Lower lobe of right lung (tissue), 2 donors: ENCODE results near the gene NCOA6. TPM values are rescaled to one million over a fixed set of nuclear protein-coding genes. Genes with fewer than 3 reads are reported as not detected.

Experiments used
- ATAC-seq, 2 donors: fragments of 200-7000 bp; cut with Tn5 transposase; one replicate each; pipeline ENCODE4 v1.9.1; 2020 to 2022; ENCODE audit warnings: mild to moderate bottlenecking in 2 of 2, moderate library complexity in 2 of 2
- DNase-seq: peaks from one replicate; pipeline ENCODE4 v3.0.0-alpha.2; 2020
- H3K27ac ChIP-seq: fragments of 200-600 bp; one replicate; pipeline ENCODE4 v1.8.0; 2022
- H3K27me3 ChIP-seq: fragments of 200-600 bp; one replicate; pipeline ENCODE4 v1.8.0; 2022; ENCODE audit warnings: low read depth
- H3K36me3 ChIP-seq: fragments of 200-600 bp; one replicate; pipeline ENCODE4 v1.8.0; 2022; ENCODE audit warnings: mild to moderate bottlenecking
- H3K4me1 ChIP-seq: fragments of 200-600 bp; one replicate; pipeline ENCODE4 v1.8.0; 2022
- H3K4me3 ChIP-seq: fragments of 200-600 bp; one replicate; pipeline ENCODE4 v1.8.0; 2022; ENCODE audit warnings: mild to moderate bottlenecking
- H3K9me3 ChIP-seq: fragments of 200-600 bp; one replicate; pipeline ENCODE4 v1.8.0; 2022
- CTCF ChIP-seq: fragments of 200-600 bp; IDR thresholded peaks from one replicate; pipeline ENCODE4 v1.8.0; 2022; ENCODE audit warnings: antibody characterized with exemption, mild to moderate bottlenecking
- intact Hi-C: fragments of 100-400 bp; cut with DNase I; formaldehyde crosslinking; loops from one replicate; pipeline ENCODE4 v1.11.0; 2022
- total RNA-seq: library from RNA; stranded (reverse); fragmentation: NEBNext Ultra II Directional; extraction: Animal tissue kit (Norgen Biotek cat#: 25700); gene quantifications from one replicate; pipeline ENCODE4 v1.2.1, GENCODE V29; 2021
- donor health status: DM: no; HTN: yes; CAD: no; lungs with severe emphysema.

Gene NCOA6
- total RNA-seq, 1 donor from 2014 or later, result 27.1 TPM

- TF ChIP-seq CTCF, result no peak
Measured at GRCh38 chr20:34861386-34862084, 36.1 kb upstream of the NCOA6 start.

GRCh38 chr20:34859826-34860545, 34.5 kb upstream of the NCOA6 start:
- ATAC-seq, result no peak
- Histone ChIP-seq H3K9me3 (no peaks in the 10 kb centered on the region), H3K4me1 (peaks cover 7% of the 10 kb centered on the region), H3K27ac (no peak overlapping the region), H3K36me3 (peaks cover 27% of the 10 kb centered on the region), H3K4me3 (no peak overlapping the region), H3K27me3 (no peaks in the 10 kb centered on the region)
- intact Hi-C loops, result no loop called here
- no peak for DNase-seq
- TF ChIP-seq CTCF, result no peak

More at GRCh38 chr20:34861386-34862084, 36.1 kb upstream of the NCOA6 start:
- Histone ChIP-seq H3K4me1 (peaks cover 7% of the 10 kb centered on the region), H3K4me3 (no peak overlapping the region), H3K9me3 (no peaks in the 10 kb centered on the region), H3K27me3 (no peaks in the 10 kb centered on the region), H3K36me3 (peaks cover 19% of the 10 kb centered on the region), H3K27ac (no peak overlapping the region)
- intact Hi-C loops, result no loop called here
- ATAC-seq (peak; percentile 60 to 72), DNase-seq (peak; percentile 78)

- DNase-seq, result no peak
Measured at GRCh38 chr20:34859367-34859766, 33.9 kb upstream of the NCOA6 start.

GRCh38 chr20:34852298-34852697, 26.8 kb upstream of the NCOA6 start:
- Histone ChIP-seq H3K36me3 (peaks cover 71% of the 10 kb centered on the region), H3K27ac (no peak overlapping the region), H3K9me3 (no peaks in the 10 kb centered on the region), H3K4me1 (no peaks in the 10 kb centered on the region), H3K4me3 (no peak overlapping the region), H3K27me3 (no peaks in the 10 kb centered on the region)
- ATAC-seq (no peak), DNase-seq (no peak)
- intact Hi-C loops, result no loop called here
- no peak for TF ChIP-seq CTCF

More at GRCh38 chr20:34859367-34859766, 33.9 kb upstream of the NCOA6 start:
- no peaks in the 10 kb centered on the region for H3K9me3 ChIP-seq
- ATAC-seq, result no peak
- intact Hi-C loops, result no loop called here
- no peak overlapping the region for H3K27ac ChIP-seq
- H3K4me1 ChIP-seq, result peaks cover 7% of the 10 kb centered on the region
- TF ChIP-seq CTCF, result no peak
- peaks cover 33% of the 10 kb centered on the region for H3K36me3 ChIP-seq
- no peak overlapping the region for H3K4me3 ChIP-seq
- no peaks in the 10 kb centered on the region for H3K27me3 ChIP-seq

GRCh38 chr20:34850969-34851368, 25.5 kb upstream of the NCOA6 start:
- H3K4me3 ChIP-seq, result no peak overlapping the region
- no peaks in the 10 kb centered on the region for H3K9me3 ChIP-seq
- ATAC-seq (peak in 1 of 2 donors; percentile 15), DNase-seq (no peak)
- TF ChIP-seq CTCF, result no peak
- no peaks in the 10 kb centered on the region for H3K27me3 ChIP-seq
- no peaks in the 10 kb centered on the region for H3K4me1 ChIP-seq
- H3K27ac ChIP-seq, result no peak overlapping the region
- peaks cover 73% of the 10 kb centered on the region for H3K36me3 ChIP-seq
- intact Hi-C loops, result no loop called here
